HCT116 (cell line): ENCODE data around the gene TAF9B.

Experiments used
- CTCF ChIP-seq, 3 experiments: fragments of 200-600 bp in 1 of 3; sonication (generic) in 1 of 3; IDR thresholded peaks in 2 of 3; conservative IDR thresholded peaks in 1 of 3; 2 replicates each; pipeline ENCODE4 v1.5.1; 2012 to 2017; ENCODE audit warnings: low read depth in 2 of 3, low read length in 2 of 3, antibody characterized with exemption in 1 of 3, borderline replicate concordance in 1 of 3, control low read depth in 1 of 3, mild to moderate bottlenecking in 1 of 3, mixed read lengths in 1 of 3, mixed run types in 1 of 3, moderate library complexity in 1 of 3; ENCODE audit not compliant: insufficient read depth in 1 of 3
- EGR1 ChIP-seq: IDR thresholded peaks from 2 replicates; pipeline ENCODE4 v1.6.1; 2012; ENCODE audit warnings: low read depth
- EZH2 ChIP-seq: fragments of 200-600 bp; sonication (generic); IDR thresholded peaks from 2 replicates; pipeline ENCODE4 v1.6.1; 2017; ENCODE audit warnings: antibody characterized with exemption, mixed run types
- EZH2phosphoT487 ChIP-seq: fragments of 200-600 bp; IDR thresholded peaks from 2 replicates; pipeline ENCODE4 v1.6.1; 2018; ENCODE audit warnings: antibody characterized with exemption, borderline replicate concordance
- POLR2A ChIP-seq: IDR thresholded peaks from 2 replicates; pipeline ENCODE4 v1.7.0; 2011; ENCODE audit warnings: borderline replicate concordance; ENCODE audit not compliant: insufficient read depth, insufficient read length; ENCODE audit errors: extremely low read depth
- POLR2AphosphoS5 ChIP-seq: IDR thresholded peaks from 2 replicates; pipeline ENCODE4 v1.6.1; 2011; ENCODE audit warnings: mild to moderate bottlenecking, low read depth, low read length, moderate library complexity
- RAD21 ChIP-seq: IDR thresholded peaks from 2 replicates; pipeline ENCODE4 v1.6.1; 2012; ENCODE audit warnings: low read depth, mild to moderate bottlenecking
- SP1 ChIP-seq: IDR thresholded peaks from 2 replicates; pipeline ENCODE4 v1.6.1; 2012; ENCODE audit warnings: low read depth
- YY1 ChIP-seq: IDR thresholded peaks from 2 replicates; pipeline ENCODE4 v1.6.1; 2011; ENCODE audit warnings: low read length, low read depth, moderate library complexity, mild to moderate bottlenecking; ENCODE audit not compliant: insufficient replicate concordance; ENCODE audit errors: extremely low read depth
- ZNF274 ChIP-seq: fragments of 200-500 bp; sonication (Bioruptor generic); IDR thresholded peaks from 2 replicates; pipeline ENCODE4 v1.6.1; 2014; ENCODE audit warnings: mild to moderate bottlenecking, low read depth, low read length, inconsistent platforms

- TF ChIP-seq POLR2AphosphoS5 (peak; percentile 64), POLR2A (no peak), RAD21 (no peak), EGR1 (0 out of 2 replicates have a peak, but pooled peaks have one; percentile 32), CTCF (IDR thresholded peaks at IDR 0.05 in 2 of 3, conservative IDR thresholded peaks at IDR 0.05 in 1 of 3; ENCODE audit: borderline replicate concordance in 1 of 3, insufficient read depth in 1 of 3, low read depth in 2 of 3, low read length in 2 of 3) (no peak), SP1 (no peak), ZNF274 (no peak), EZH2phosphoT487 (no peak), EZH2 (no peak), YY1 (peak; percentile 84)
Observed at GRCh38 chrX:78139160-78140123, at the start of gene TAF9B.
